Panc1 (cell line): ENCODE data around the gene SERPINA3.

Experiments used
- CTCF ChIP-seq: fragments of 450-650 bp; IDR thresholded peaks from 2 replicates; pipeline ENCODE4 v1.5.1; 2017; ENCODE audit warnings: mild to moderate bottlenecking
- POLR2AphosphoS5 ChIP-seq: IDR thresholded peaks from 2 replicates; pipeline ENCODE4 v1.6.1; 2012; ENCODE audit warnings: mild to moderate bottlenecking, low read depth, low read length, moderate library complexity
- REST ChIP-seq, 2 experiments: IDR thresholded peaks; 2 replicates each; pipeline ENCODE4 v1.6.1; 2011 to 2012; ENCODE audit warnings: low read depth in 2 of 2, control low read depth in 1 of 2, low read length in 1 of 2, mild to moderate bottlenecking in 1 of 2, moderate library complexity in 1 of 2; ENCODE audit not compliant: insufficient read depth in 1 of 2
- SIN3A ChIP-seq: IDR thresholded peaks from 2 replicates; pipeline ENCODE4 v1.6.1; 2012; ENCODE audit warnings: low read depth, mild to moderate bottlenecking, low read length, moderate library complexity, borderline replicate concordance; ENCODE audit not compliant: insufficient read depth
- TCF7L2 ChIP-seq: IDR thresholded peaks from 2 replicates; pipeline ENCODE4 v1.6.1; 2011; ENCODE audit warnings: mild to moderate bottlenecking, low read depth, low read length, inconsistent platforms

- no peak for TF ChIP-seq CTCF
- no peak for TF ChIP-seq POLR2AphosphoS5
- no peak for TF ChIP-seq REST (IDR thresholded peaks at IDR 0.05; ENCODE audit: insufficient read depth in 1 of 2, low read depth in 2 of 2, low read length in 1 of 2)
- TF ChIP-seq SIN3A, result no peak
- no peak for TF ChIP-seq TCF7L2
These were observed 43.9 kb downstream of the SERPINA3 start for GRCh38 chr14:94656043-94656442.
